GM21717 (cell line): ENCODE measurements around the gene CDH23.

Experiments
- ATAC-seq: cut with Tn5 transposase; IDR thresholded peaks from one replicate; pipeline ENCODE4 v1.9.1; 2021; ENCODE audit warnings: mild to moderate bottlenecking, moderate library complexity; ENCODE audit not compliant: unreplicated experiment

CDH23 gene

GRCh38 chr10:71577345-71577744 lies 180.6 kb downstream of the CDH23 start:
- ATAC-seq = no peak

GRCh38 chr10:71578069-71578468 lies 181.3 kb downstream of the CDH23 start:
- no peak for ATAC-seq

GRCh38 chr10:71579668-71580067 lies 182.9 kb downstream of the CDH23 start:
- ATAC-seq = no peak

GRCh38 chr10:71580415-71580814 lies 183.7 kb downstream of the CDH23 start:
- ATAC-seq = no peak

GRCh38 chr10:71580926-71581325 lies 184.2 kb downstream of the CDH23 start:
- ATAC-seq = no peak

GRCh38 chr10:71581376-71581775 lies 184.7 kb downstream of the CDH23 start:
- ATAC-seq = no peak

- ATAC-seq = no peak
Measured at GRCh38 chr10:71582019-71582418, 185.3 kb downstream of the CDH23 start.

- no peak for ATAC-seq
Measured at GRCh38 chr10:71582506-71583475, 186.1 kb downstream of the CDH23 start.

- ATAC-seq = no peak
Measured at GRCh38 chr10:71584461-71584860, 187.7 kb downstream of the CDH23 start.

- no peak for ATAC-seq
Measured at GRCh38 chr10:71584902-71585563, 188.3 kb downstream of the CDH23 start.

GRCh38 chr10:71585564-71586290 lies 189.0 kb downstream of the CDH23 start:
- ATAC-seq = no peak

GRCh38 chr10:71587941-71588573 lies 191.3 kb downstream of the CDH23 start:
- no peak for ATAC-seq

- ATAC-seq = no peak
Measured at GRCh38 chr10:71588685-71589084, 192.0 kb downstream of the CDH23 start.

- no peak for ATAC-seq
Measured at GRCh38 chr10:71589617-71590551, 193.2 kb downstream of the CDH23 start.

- no peak for ATAC-seq
Measured at GRCh38 chr10:71590781-71591350, 194.1 kb downstream of the CDH23 start.

GRCh38 chr10:71594934-71595571 lies 198.3 kb downstream of the CDH23 start:
- no peak for ATAC-seq

- no peak for ATAC-seq
Measured at GRCh38 chr10:71595649-71596048, 198.9 kb downstream of the CDH23 start.

GRCh38 chr10:71596127-71596526 lies 199.4 kb downstream of the CDH23 start:
- ATAC-seq = no peak

- no peak for ATAC-seq
Measured at GRCh38 chr10:71596759-71597158, 200.0 kb downstream of the CDH23 start.
